ENCODE data around the gene STARD6. TPM values are rescaled to one million over a fixed set of nuclear protein-coding genes. Genes with fewer than 3 reads are reported as not detected.
A peak's percentile ranks its signal among the peaks of the same experiment; 100 is the strongest.

STARD6 gene
- polyA plus RNA-seq, 1 donor (not counting 4 experiments of a cell fraction or from before 2014, with no cell fraction given) = 0.30 TPM

- TF ChIP-seq EZH2 (IDR thresholded peaks at IDR 0.05; ENCODE audit: low read length) = no peak
- TF ChIP-seq, protein P1, sequence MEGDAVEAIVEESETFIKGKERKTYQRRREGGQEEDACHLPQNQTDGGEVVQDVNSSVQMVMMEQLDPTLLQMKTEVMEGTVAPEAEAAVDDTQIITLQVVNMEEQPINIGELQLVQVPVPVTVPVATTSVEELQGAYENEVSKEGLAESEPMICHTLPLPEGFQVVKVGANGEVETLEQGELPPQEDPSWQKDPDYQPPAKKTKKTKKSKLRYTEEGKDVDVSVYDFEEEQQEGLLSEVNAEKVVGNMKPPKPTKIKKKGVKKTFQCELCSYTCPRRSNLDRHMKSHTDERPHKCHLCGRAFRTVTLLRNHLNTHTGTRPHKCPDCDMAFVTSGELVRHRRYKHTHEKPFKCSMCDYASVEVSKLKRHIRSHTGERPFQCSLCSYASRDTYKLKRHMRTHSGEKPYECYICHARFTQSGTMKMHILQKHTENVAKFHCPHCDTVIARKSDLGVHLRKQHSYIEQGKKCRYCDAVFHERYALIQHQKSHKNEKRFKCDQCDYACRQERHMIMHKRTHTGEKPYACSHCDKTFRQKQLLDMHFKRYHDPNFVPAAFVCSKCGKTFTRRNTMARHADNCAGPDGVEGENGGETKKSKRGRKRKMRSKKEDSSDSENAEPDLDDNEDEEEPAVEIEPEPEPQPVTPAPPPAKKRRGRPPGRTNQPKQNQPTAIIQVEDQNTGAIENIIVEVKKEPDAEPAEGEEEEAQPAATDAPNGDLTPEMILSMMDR (optimal IDR thresholded peaks at IDR 0.05 in 1 of 3, IDR thresholded peaks at IDR 0.05 in 1 of 3, conservative IDR thresholded peaks at IDR 0.05 in 1 of 3; ENCODE audit: extremely low read depth in 1 of 3, insufficient read depth in 2 of 3, low read length in 3 of 3) = no peak
- dilution Hi-C loops (cut with MboI; ENCODE audit: extremely low pct_ligation_motif_present, low sequenced_read_pairs) = no loop called here
Measured at GRCh38 chr18:54360406-54360805, 2.7 kb upstream of the STARD6 start.

DNA sequence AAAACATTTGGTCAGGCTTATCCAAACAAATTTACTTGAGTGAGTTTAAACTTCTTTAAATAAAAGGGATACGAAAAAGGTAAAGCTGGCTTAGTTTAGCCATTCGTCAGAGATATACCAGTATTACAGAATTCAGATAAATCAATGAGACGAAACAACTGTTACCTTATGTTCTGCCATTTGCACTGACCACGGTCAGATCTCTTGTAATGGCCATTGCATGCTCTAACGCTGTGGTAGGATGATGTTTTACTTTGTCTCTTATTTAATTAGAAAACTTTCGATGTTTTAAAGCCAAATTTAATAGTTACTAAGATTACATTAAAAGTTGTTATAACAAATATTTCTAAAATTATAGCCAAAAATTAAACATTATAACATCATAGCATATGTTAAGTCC, 1.6 kb upstream of the STARD6 start:
- no peaks in the 10 kb centered on the region for H3K9me3 ChIP-seq (ENCODE audit: control insufficient read depth, low read depth, low read length)
- H3K79me2 ChIP-seq (ENCODE audit: control insufficient read depth, insufficient read depth, low read length) = peaks cover 7% of the 10 kb centered on the region
- H2AFZ ChIP-seq (ENCODE audit: control insufficient read depth, low read length) = peak overlapping the region; percentile 96
- H3K9ac ChIP-seq (ENCODE audit: control insufficient read depth, extremely low read depth, insufficient read depth, low read length) = no peak overlapping the region
- dilution Hi-C loops (cut with MboI; ENCODE audit: extremely low pct_ligation_motif_present, low sequenced_read_pairs) = no loop called here
- FAIRE-seq (no peak), DNase-seq (ENCODE audit: low read depth, low spot score) (no peak)
- H3K4me1 ChIP-seq (ENCODE audit: control insufficient read depth, extremely low read depth, insufficient read depth, low read length) = peaks cover 10% of the 10 kb centered on the region
- peak overlapping the region; percentile 89 for H3K4me2 ChIP-seq (ENCODE audit: control insufficient read depth, extremely low read depth, insufficient read depth, low read depth, low read length)
- no peaks in the 10 kb centered on the region for H4K20me1 ChIP-seq (ENCODE audit: control insufficient read depth, extremely low read depth, insufficient read depth, low read length)
- H3K27me3 ChIP-seq (ENCODE audit: control insufficient read depth, extremely low read depth, insufficient read depth, low read length) = no peaks in the 10 kb centered on the region
- no peak for TF ChIP-seq EZH2 (IDR thresholded peaks at IDR 0.05; ENCODE audit: low read length)
- TF ChIP-seq, protein P1 (optimal IDR thresholded peaks at IDR 0.05 in 1 of 3, IDR thresholded peaks at IDR 0.05 in 1 of 3, conservative IDR thresholded peaks at IDR 0.05 in 1 of 3; ENCODE audit: extremely low read depth in 1 of 3, insufficient read depth in 2 of 3, low read length in 3 of 3) = no peak
- H3K4me3 ChIP-seq (ENCODE audit: control insufficient read depth in 2 of 3, extremely low read depth in 1 of 3, insufficient read depth in 2 of 3, low read depth in 1 of 3, low read length in 3 of 3) = peak overlapping the region in 2 of 3 experiments; percentile 95 to 97
- no peaks in the 10 kb centered on the region for H3K9me1 ChIP-seq (ENCODE audit: control insufficient read depth, extremely low read depth, insufficient read depth, low read length)
- H3K27ac ChIP-seq (ENCODE audit: control insufficient read depth, insufficient read depth, low read length) = no peak overlapping the region
- H3K36me3 ChIP-seq (ENCODE audit: control insufficient read depth in 2 of 2, extremely low read depth in 1 of 2, insufficient read depth in 2 of 2, low read length in 2 of 2) = no peaks in the 10 kb centered on the region

More at GRCh38 chr18:54360406-54360805, 2.7 kb upstream of the STARD6 start:
- Histone ChIP-seq H3K4me3 (ENCODE audit: control insufficient read depth in 2 of 3, extremely low read depth in 1 of 3, insufficient read depth in 2 of 3, low read depth in 1 of 3, low read length in 3 of 3) (no peak overlapping the region), H2AFZ (ENCODE audit: control insufficient read depth, low read length) (no peak overlapping the region), H3K36me3 (ENCODE audit: control insufficient read depth in 2 of 2, extremely low read depth in 1 of 2, insufficient read depth in 2 of 2, low read length in 2 of 2) (no peaks in the 10 kb centered on the region), H3K9me3 (ENCODE audit: control insufficient read depth, low read depth, low read length) (no peaks in the 10 kb centered on the region), H3K27ac (ENCODE audit: control insufficient read depth, insufficient read depth, low read length) (no peak overlapping the region), H3K27me3 (ENCODE audit: control insufficient read depth, extremely low read depth, insufficient read depth, low read length) (no peaks in the 10 kb centered on the region), H3K9me1 (ENCODE audit: control insufficient read depth, extremely low read depth, insufficient read depth, low read length) (no peaks in the 10 kb centered on the region), H3K9ac (ENCODE audit: control insufficient read depth, extremely low read depth, insufficient read depth, low read length) (no peak overlapping the region), H4K20me1 (ENCODE audit: control insufficient read depth, extremely low read depth, insufficient read depth, low read length) (no peaks in the 10 kb centered on the region), H3K4me2 (ENCODE audit: control insufficient read depth, extremely low read depth, insufficient read depth, low read depth, low read length) (no peak overlapping the region), H3K4me1 (ENCODE audit: control insufficient read depth, extremely low read depth, insufficient read depth, low read length) (peaks cover 10% of the 10 kb centered on the region), H3K79me2 (ENCODE audit: control insufficient read depth, insufficient read depth, low read length) (peaks cover 7% of the 10 kb centered on the region)
- no peak for DNase-seq (ENCODE audit: low read depth, low spot score)
- no peak for FAIRE-seq

All from keratinocyte (primary cell).